A673 (cell line): ENCODE measurements around the gene UQCC2. TPM values are rescaled to one million over a fixed set of nuclear protein-coding genes. Genes with fewer than 3 reads are reported as not detected.

Experiments used
- BruUV-seq: library from RNA; stranded (reverse); fragments of 400-500 nt; replicated peaks from 2 replicates; lab custom pipeline; 2021; lab: Mats Ljungman, UMichigan
- CTCF ChIA-PET: fragments of 300-600 bp; sonication (Branson Sonifier 250); formaldehyde crosslinking; loops from one replicate; lab custom pipeline; 2022; ENCODE audit warnings: antibody characterized with exemption; lab: Charles Lee
- POLR2A ChIA-PET: fragments of 300-600 bp; sonication (Branson Sonifier 250); formaldehyde crosslinking; loops from one replicate; lab custom pipeline; 2022; ENCODE audit warnings: antibody characterized with exemption; ENCODE audit not compliant: low non-redundant PET; lab: Charles Lee
- DNase-seq: peaks from one replicate; pipeline ENCODE4 v3.0.0-alpha.2; 2015; ENCODE audit warnings: low spot score
- H3K27ac ChIP-seq: fragments of 200-600 bp; sonication (generic); 2 replicates; pipeline ENCODE4 v1.5.1; 2016; ENCODE audit warnings: mixed run types, low read depth, mild to moderate bottlenecking, mixed read lengths, antibody characterized with exemption, low read length; ENCODE audit not compliant: poor library complexity, severe bottlenecking
- H3K27me3 ChIP-seq: fragments of 200-600 bp; sonication (generic); replicated peaks from 2 replicates; pipeline ENCODE4 v1.6.1; 2017; ENCODE audit warnings: mixed run types, low read depth, mild to moderate bottlenecking, mixed read lengths, antibody characterized with exemption, low read length; ENCODE audit not compliant: insufficient read depth, poor library complexity
- H3K36me3 ChIP-seq: fragments of 200-600 bp; sonication (generic); 2 replicates; pipeline ENCODE4 v1.6.1; 2016; ENCODE audit warnings: mixed run types, mild to moderate bottlenecking, mixed read lengths, antibody characterized with exemption, low read length; ENCODE audit not compliant: insufficient read depth, poor library complexity, severe bottlenecking
- H3K4me1 ChIP-seq: fragments of 200-600 bp; sonication (generic); 2 replicates; pipeline ENCODE4 v1.6.1; 2017; ENCODE audit warnings: mixed run types, mild to moderate bottlenecking, mixed read lengths, antibody characterized with exemption, low read length; ENCODE audit not compliant: insufficient read depth, poor library complexity, severe bottlenecking
- H3K4me3 ChIP-seq: fragments of 200-600 bp; sonication (generic); 2 replicates; pipeline ENCODE4 v1.5.1; 2016; ENCODE audit warnings: low read depth, mixed run types, mild to moderate bottlenecking, mixed read lengths, low read length; ENCODE audit not compliant: poor library complexity, severe bottlenecking
- H3K9me3 ChIP-seq: fragments of 200-600 bp; sonication (generic); 2 replicates; pipeline ENCODE4 v1.6.1; 2016; ENCODE audit warnings: mixed run types, low read depth, mild to moderate bottlenecking, mixed read lengths, antibody characterized with exemption, low read length; ENCODE audit not compliant: poor library complexity, severe bottlenecking
- EZH2 ChIP-seq: fragments of 200-600 bp; sonication (generic); IDR thresholded peaks from 2 replicates; pipeline ENCODE4 v1.6.1; 2017; ENCODE audit warnings: borderline replicate concordance, low read depth, mild to moderate bottlenecking, mixed read lengths, antibody characterized with exemption, low read length; ENCODE audit not compliant: poor library complexity, severe bottlenecking
- intact Hi-C: fragments of 100-400 bp; cut with micrococcal nuclease; formaldehyde crosslinking; loops from one replicate; pipeline ENCODE4 v1.10.0; 2022; ENCODE audit not compliant: unreplicated experiment
- total RNA-seq: library from RNA; stranded (reverse); gene quantifications from 2 replicates; pipeline ENCODE4 v1.2.3, GENCODE V29; 2021
- TF ChIP-seq, protein P1 (sequence below): fragments of 300-800, 200-600 bp; sonication (generic); conservative IDR thresholded peaks from 2 replicates; pipeline ENCODE4 v1.5.1; 2017; ENCODE audit warnings: low read depth, mild to moderate bottlenecking, antibody characterized with exemption, low read length, moderate library complexity, mixed read lengths

UQCC2 gene
- total RNA-seq, 1 experiment from 2014 or later, result 124 TPM

DNA sequence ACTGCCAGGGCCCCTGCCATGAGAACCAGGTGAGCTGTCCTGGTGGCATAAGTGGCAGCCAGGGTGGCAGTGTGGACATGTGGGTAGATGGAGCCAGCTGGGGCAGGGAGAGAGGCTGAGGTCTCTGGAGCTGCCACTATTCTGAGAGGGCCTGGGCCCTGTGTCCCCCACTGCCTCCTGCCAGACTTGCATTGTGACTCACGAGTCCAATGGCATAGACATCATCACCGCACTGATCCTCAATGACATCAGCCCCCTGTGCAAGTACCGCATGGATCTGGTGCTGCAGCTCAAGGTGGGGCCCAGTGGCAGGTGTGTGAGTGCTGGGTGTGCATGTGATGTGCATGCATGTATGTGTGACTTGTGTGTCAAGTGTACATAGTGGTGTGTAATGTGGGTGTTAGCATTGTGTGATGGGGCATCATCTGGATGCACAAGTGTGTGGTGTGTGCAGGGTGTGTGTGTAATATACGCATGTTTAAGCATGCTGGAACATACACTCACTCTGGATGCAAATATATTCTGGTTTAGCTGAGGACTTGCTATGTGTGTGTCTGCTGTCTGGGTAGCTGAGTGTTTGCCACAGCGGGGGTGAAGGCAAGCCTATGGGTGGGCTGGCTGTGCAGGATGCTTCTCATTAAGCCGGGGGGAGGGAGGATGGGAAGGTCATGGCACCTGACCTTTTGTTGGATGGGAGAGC lies 25.1 kb downstream of the UQCC2 start:
- no peak for TF ChIP-seq EZH2
- TF ChIP-seq, protein P1, sequence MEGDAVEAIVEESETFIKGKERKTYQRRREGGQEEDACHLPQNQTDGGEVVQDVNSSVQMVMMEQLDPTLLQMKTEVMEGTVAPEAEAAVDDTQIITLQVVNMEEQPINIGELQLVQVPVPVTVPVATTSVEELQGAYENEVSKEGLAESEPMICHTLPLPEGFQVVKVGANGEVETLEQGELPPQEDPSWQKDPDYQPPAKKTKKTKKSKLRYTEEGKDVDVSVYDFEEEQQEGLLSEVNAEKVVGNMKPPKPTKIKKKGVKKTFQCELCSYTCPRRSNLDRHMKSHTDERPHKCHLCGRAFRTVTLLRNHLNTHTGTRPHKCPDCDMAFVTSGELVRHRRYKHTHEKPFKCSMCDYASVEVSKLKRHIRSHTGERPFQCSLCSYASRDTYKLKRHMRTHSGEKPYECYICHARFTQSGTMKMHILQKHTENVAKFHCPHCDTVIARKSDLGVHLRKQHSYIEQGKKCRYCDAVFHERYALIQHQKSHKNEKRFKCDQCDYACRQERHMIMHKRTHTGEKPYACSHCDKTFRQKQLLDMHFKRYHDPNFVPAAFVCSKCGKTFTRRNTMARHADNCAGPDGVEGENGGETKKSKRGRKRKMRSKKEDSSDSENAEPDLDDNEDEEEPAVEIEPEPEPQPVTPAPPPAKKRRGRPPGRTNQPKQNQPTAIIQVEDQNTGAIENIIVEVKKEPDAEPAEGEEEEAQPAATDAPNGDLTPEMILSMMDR, result no peak
- H3K4me1 ChIP-seq, result no peaks in the 10 kb centered on the region
- intact Hi-C loops, result no loop called here
- H3K9me3 ChIP-seq, result no peaks in the 10 kb centered on the region
- no peak overlapping the region for H3K4me3 ChIP-seq
- CTCF ChIA-PET, result no interaction called here
- POLR2A ChIA-PET, result no interaction called here
- no peak overlapping the region for H3K27ac ChIP-seq
- no peaks in the 10 kb centered on the region for H3K27me3 ChIP-seq
- BruUV-seq, result no TSS peak
- no peak for DNase-seq
- H3K36me3 ChIP-seq, result peaks cover 28% of the 10 kb centered on the region

DNA sequence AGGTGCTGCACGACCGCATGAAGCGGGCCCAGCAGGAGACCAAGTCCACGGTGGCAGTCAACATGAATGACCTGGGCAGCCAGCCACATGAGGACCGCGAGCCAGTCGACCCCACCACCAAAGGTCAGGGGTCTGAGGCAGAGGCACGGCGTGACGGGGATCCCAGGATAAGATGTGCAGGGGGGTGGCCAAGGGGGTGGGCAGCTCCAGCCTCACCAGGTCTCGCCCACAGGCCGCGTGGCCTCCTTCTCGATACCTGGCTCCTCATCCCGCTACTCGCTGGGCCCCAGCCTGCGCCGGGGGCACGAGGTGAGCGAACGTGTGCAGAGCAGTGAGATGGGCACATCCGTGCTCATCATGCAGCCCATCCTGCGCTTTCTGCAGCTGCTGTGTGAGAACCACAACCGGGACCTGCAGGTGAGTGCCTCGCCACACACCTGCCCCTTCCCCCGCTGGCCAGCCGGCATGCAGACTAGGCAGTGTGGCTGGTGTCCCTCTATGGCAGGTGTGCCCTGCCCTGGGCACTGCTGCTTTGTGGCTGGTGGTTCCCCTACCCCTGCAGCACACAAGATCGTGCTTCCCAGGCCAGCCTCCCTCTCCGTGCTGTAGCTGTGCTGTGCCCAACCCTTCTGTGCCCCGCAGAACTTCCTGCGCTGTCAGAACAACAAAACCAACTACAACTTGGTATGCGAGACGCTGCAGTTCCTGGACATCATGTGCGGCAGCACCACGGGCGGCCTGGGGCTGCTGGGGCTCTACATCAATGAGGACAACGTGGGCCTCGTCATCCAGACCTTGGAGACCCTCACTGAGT lies 25.9 kb downstream of the UQCC2 start:
- peaks cover 21% of the 10 kb centered on the region for H3K36me3 ChIP-seq
- intact Hi-C loops, result no loop called here
- H3K4me1 ChIP-seq, result no peaks in the 10 kb centered on the region
- H3K27me3 ChIP-seq, result no peaks in the 10 kb centered on the region
- ChIA-PET POLR2A (no interaction called here), CTCF (no interaction called here)
- no peak for TF ChIP-seq EZH2
- TF ChIP-seq, protein P1, result no peak
- no peak for DNase-seq
- H3K27ac ChIP-seq, result no peak overlapping the region
- no peaks in the 10 kb centered on the region for H3K9me3 ChIP-seq
- no TSS peak for BruUV-seq
- no peak overlapping the region for H3K4me3 ChIP-seq

DNA sequence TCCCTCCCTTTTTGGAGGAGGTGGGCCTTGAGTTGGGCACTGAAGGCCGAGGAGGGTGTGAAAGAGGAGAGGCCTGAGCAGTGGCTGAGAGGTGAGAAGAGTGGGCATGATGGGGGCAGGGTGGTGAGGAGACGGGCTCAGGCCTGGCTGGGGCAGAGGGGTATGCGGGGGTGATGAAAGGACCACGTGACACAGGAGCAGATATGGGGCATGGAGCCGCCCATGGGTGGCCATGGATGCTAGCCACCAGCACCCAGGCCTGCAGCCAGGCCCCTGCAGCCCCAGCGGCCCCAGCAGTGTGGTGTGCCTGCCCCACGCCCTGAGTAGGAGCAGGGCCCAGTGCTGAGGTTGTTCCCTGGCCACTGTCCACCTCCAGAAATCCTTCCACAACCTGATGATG lies 26.5 kb downstream of the UQCC2 start:
- Histone ChIP-seq H3K4me1 (no peaks in the 10 kb centered on the region), H3K36me3 (peaks cover 21% of the 10 kb centered on the region), H3K27ac (no peak overlapping the region), H3K9me3 (no peaks in the 10 kb centered on the region), H3K4me3 (no peak overlapping the region), H3K27me3 (no peaks in the 10 kb centered on the region)
- ChIA-PET CTCF (no interaction called here), POLR2A (no interaction called here)
- TF ChIP-seq EZH2, result no peak
- TF ChIP-seq, protein P1, result no peak
- no TSS peak for BruUV-seq
- no peak for DNase-seq
- intact Hi-C loops, result no loop called here
